Caki2 (cell line): ENCODE results near the gene RTL10. TPM values are rescaled to one million over a fixed set of nuclear protein-coding genes. Genes with fewer than 3 reads are reported as not detected.

Experiments used
- DNase-seq: peaks from one replicate; pipeline ENCODE4 v3.0.0-alpha.2; 2015; ENCODE audit warnings: low read depth
- in situ Hi-C: cut with HindIII; loops from 2 replicates; pipeline ENCODE4 v1.10.0; 2016; ENCODE audit warnings: low sequenced_read_pairs, low pct_unique_long_range_greater_than_20kb, mixed read lengths
- total RNA-seq: library from RNA; depleted of rRNA; stranded (reverse); fragments of >200 nt; shearing (Covaris generic); gene quantifications from 2 replicates; pipeline ENCODE4 v1.2.3, GENCODE V29; 2014; ENCODE audit warnings: low replicate concordance

RTL10 gene
- total RNA-seq, 1 experiment from 2014 or later = 4.2 TPM

GRCh38 chr22:19821523-19822300, 33.0 kb downstream of the RTL10 start:
- no peak for DNase-seq

DNA sequence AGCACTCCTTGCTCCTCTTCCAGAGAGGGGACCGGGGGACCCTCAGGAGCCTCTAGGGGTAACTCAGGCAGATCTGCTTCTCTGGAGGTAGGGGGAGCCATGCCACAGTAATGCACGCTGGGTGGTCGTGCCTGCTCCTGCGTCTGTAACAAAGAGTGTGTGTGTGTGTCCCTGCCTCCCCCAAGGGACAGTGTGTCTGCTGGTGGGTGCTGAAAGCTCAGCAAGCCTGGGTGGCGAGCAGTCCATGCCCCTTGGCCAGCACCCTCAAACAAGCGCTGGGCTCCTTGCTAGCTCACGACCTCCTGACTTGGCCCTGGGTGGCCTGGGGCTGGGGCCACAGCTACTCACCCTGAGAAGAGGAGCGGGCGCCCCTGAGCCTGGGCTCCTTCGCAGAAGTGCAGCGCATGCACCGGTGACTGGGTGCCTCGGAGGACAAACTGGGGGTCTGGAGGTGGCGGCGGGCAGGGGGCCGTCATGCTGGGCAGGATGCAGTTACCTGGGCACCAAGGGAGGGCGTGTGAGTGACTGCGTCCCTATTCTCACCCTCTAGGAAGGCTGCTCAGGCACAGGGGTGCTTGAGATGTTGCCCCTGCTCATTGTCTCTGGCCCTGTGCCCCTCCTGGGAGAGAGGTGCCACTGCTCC, 33.7 kb downstream of the RTL10 start:
- no peak for DNase-seq
- in situ Hi-C loops = no loop called here

More at GRCh38 chr22:19821523-19822300, 33.0 kb downstream of the RTL10 start:
- in situ Hi-C loops = no loop called here

GRCh38 chr22:19819911-19820879, 34.5 kb downstream of the RTL10 start:
- in situ Hi-C loops = no loop called here
- DNase-seq = no peak

GRCh38 chr22:19819208-19819910, 35.3 kb downstream of the RTL10 start:
- no peak for DNase-seq
- in situ Hi-C loops = no loop called here

GRCh38 chr22:19818324-19819207, 36.1 kb downstream of the RTL10 start:
- DNase-seq = no peak
- in situ Hi-C loops = no loop called here

- in situ Hi-C loops = no loop called here
Measured at GRCh38 chr22:19816372-19817119, 38.1 kb downstream of the RTL10 start.

DNA sequence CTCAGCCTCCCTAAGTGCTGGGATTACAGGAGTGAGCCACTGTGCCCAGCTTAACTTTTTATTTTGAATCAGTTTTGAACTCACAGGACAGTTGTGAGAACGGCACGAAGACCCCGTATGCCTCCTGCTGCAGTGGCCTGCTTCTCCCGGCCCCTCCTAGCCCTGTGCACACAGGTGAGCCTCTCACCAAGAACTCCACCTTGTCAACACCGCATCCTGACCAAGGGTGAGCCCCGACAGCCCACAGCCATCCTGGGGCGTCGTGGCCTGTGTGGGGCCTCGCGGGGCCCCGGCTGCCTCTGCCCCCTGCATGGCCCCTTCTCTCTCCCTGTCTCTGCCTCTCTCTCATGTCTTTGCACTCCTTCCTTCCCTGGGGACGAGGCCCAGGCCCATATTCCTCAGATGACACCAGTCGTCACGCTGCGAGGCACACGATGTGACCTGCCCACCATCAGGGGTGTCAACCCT, 38.8 kb downstream of the RTL10 start:
- DNase-seq = no peak
- in situ Hi-C loops = no loop called here

More at GRCh38 chr22:19816372-19817119, 38.1 kb downstream of the RTL10 start:
- no peak for DNase-seq

GRCh38 chr22:19815093-19815822, 39.4 kb downstream of the RTL10 start:
- DNase-seq = no peak
- in situ Hi-C loops = no loop called here

GRCh38 chr22:19814428-19814827, 40.2 kb downstream of the RTL10 start:
- in situ Hi-C loops = no loop called here
- no peak for DNase-seq

DNA sequence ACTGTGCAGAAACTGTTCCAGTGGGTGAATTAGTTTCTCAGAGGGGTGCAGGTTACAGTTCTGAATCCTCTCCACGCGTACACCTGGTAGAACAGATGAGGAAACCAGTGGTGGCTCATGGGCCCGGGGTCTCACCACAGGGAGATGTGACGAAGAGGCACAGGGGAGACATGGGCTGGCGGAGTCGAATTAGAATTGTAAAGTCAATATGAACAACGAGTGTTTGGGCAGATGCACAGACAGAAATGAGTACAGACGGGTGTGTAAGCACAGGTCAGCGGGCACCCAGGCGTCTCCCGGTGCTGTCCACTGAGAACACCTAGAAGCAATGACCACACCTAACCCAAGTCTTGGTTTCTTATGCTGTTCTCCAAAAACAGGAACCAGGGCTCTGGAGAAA, 41.8 kb downstream of the RTL10 start:
- DNase-seq = no peak
- in situ Hi-C loops = no loop called here

GRCh38 chr22:19811811-19812771, 42.6 kb downstream of the RTL10 start:
- no peak for DNase-seq
- in situ Hi-C loops = no loop called here

GRCh38 chr22:19811211-19811621, 43.5 kb downstream of the RTL10 start:
- in situ Hi-C loops = no loop called here
- DNase-seq = no peak

- no peak for DNase-seq
- in situ Hi-C loops = no loop called here
Measured at GRCh38 chr22:19810381-19811201, 44.1 kb downstream of the RTL10 start.

DNA sequence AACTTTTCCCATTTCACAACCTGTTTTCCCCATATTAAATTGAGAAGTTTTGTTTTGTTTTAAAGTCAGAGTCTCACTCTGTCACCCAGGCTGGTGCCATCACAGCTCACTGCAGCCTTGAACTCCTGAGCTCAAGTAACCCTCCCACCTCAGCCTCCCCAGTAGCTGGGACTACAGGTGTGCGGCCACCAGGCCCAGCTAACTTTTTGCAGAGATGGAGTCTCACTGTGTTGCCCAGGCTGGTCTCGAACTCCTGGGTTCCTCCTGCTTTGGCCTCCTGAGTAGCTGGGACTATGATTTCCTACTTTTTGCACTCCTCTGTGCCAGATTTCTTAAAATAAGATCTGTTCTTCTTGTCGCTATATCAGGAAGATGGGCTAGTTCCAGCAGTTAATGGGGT, 44.9 kb downstream of the RTL10 start:
- no peak for DNase-seq
- in situ Hi-C loops = no loop called here
